WTC11 (cell line): Measurements from ENCODE around the gene VGLL3. TPM values are rescaled to one million over a fixed set of nuclear protein-coding genes. Genes with fewer than 3 reads are reported as not detected.

Experiments used
- ATAC-seq: fragments of 200-7000 bp; cut with Tn5 transposase; 2 replicates; pipeline ENCODE4 v1.10.0; 2021; ENCODE audit warnings: mild to moderate bottlenecking, moderate library complexity
- CTCF ChIA-PET: fragments of 300-600 bp; sonication (Branson Sonifier 250); formaldehyde crosslinking; loops from one replicate; lab custom pipeline; 2021; ENCODE audit warnings: antibody characterized with exemption; lab: Charles Lee
- POLR2A ChIA-PET: fragments of 350-600 bp; sonication (Branson Sonifier 250); formaldehyde crosslinking; loops from one replicate; lab custom pipeline; 2021; ENCODE audit warnings: antibody characterized with exemption; lab: Charles Lee
- DNase-seq: peaks from one replicate; pipeline ENCODE4 v3.0.0; 2021; ENCODE audit warnings: low spot score
- H3K27ac Mint-ChIP-seq: 2 replicates; pipeline ENCODE4 v1.8.0; 2021; ENCODE audit warnings: mixed read lengths
- H3K27me3 Mint-ChIP-seq: 2 replicates; pipeline ENCODE4 v1.8.0; 2021; ENCODE audit warnings: low read depth, mild to moderate bottlenecking, moderate library complexity, mixed read lengths
- H3K36me3 Mint-ChIP-seq: 2 replicates; pipeline ENCODE4 v1.8.0; 2021; ENCODE audit warnings: mixed read lengths
- H3K4me1 Mint-ChIP-seq: 2 replicates; pipeline ENCODE4 v1.8.0; 2022; ENCODE audit warnings: mixed read lengths
- H3K4me3 Mint-ChIP-seq: 2 replicates; pipeline ENCODE4 v1.8.0; 2021; ENCODE audit warnings: mild to moderate bottlenecking, moderate library complexity, mixed read lengths
- H3K9me3 Mint-ChIP-seq: 2 replicates; pipeline ENCODE4 v1.8.0; 2021; ENCODE audit warnings: mixed read lengths
- AR ChIP-seq: fragments of 250-450 bp; sonication (Bioruptor Pico); IDR thresholded peaks from 2 replicates; pipeline ENCODE4 v1.9.0; 2021; ENCODE audit warnings: mild to moderate bottlenecking
- E2F5 ChIP-seq: sonication (generic); formaldehyde crosslinking; IDR thresholded peaks from 2 replicates; pipeline ENCODE4 v1.8.1; 2022; ENCODE audit warnings: mild to moderate bottlenecking, moderate library complexity, missing genetic modification reagents
- ESRRA ChIP-seq: sonication (generic); formaldehyde crosslinking; IDR thresholded peaks from 2 replicates; pipeline ENCODE4 v1.8.1; 2022; ENCODE audit warnings: mild to moderate bottlenecking, missing genetic modification reagents, borderline replicate concordance
- FOXP1 ChIP-seq: sonication (generic); formaldehyde crosslinking; IDR thresholded peaks from 2 replicates; pipeline ENCODE4 v1.8.0; 2022; ENCODE audit warnings: missing genetic modification reagents, mild to moderate bottlenecking, moderate library complexity, borderline replicate concordance
- HMGA2 ChIP-seq: fragments of 250-450 bp; sonication (Bioruptor Pico); IDR thresholded peaks from 2 replicates; pipeline ENCODE4 v1.4.0; 2021; ENCODE audit warnings: mild to moderate bottlenecking, moderate library complexity
- HMGXB4 ChIP-seq: sonication (generic); formaldehyde crosslinking; IDR thresholded peaks from 2 replicates; pipeline ENCODE4 v1.8.1; 2023; ENCODE audit warnings: mild to moderate bottlenecking, moderate library complexity, missing genetic modification reagents
- NFATC4 ChIP-seq: fragments of 250-450 bp; sonication (Bioruptor Pico); IDR thresholded peaks from 2 replicates; pipeline ENCODE4 v1.9.0; 2021; ENCODE audit warnings: mild to moderate bottlenecking
- RORB ChIP-seq: fragments of 250-450 bp; sonication (Bioruptor Pico); IDR thresholded peaks from 2 replicates; pipeline ENCODE4 v1.9.0; 2021; ENCODE audit warnings: mild to moderate bottlenecking
- SOX15 ChIP-seq: fragments of 250-450 bp; sonication (Bioruptor Pico); IDR thresholded peaks from 2 replicates; pipeline ENCODE4 v1.9.0; 2021; ENCODE audit warnings: mild to moderate bottlenecking
- SP1 ChIP-seq: sonication (generic); formaldehyde crosslinking; conservative IDR thresholded peaks from 2 replicates; pipeline ENCODE4 v1.8.1; 2022; ENCODE audit warnings: missing genetic modification reagents
- USF1 ChIP-seq: sonication (generic); formaldehyde crosslinking; IDR thresholded peaks from 2 replicates; pipeline ENCODE4 v1.8.0; 2022; ENCODE audit warnings: mild to moderate bottlenecking, missing genetic modification reagents
- USF2 ChIP-seq: sonication (generic); formaldehyde crosslinking; IDR thresholded peaks from 2 replicates; pipeline ENCODE4 v1.8.1; 2023; ENCODE audit warnings: mild to moderate bottlenecking, missing genetic modification reagents, moderate library complexity
- ZBTB43 ChIP-seq: sonication (generic); formaldehyde crosslinking; IDR thresholded peaks from 2 replicates; pipeline ENCODE4 v1.8.1; 2023; ENCODE audit warnings: mild to moderate bottlenecking, missing genetic modification reagents
- ZMAT4 ChIP-seq: fragments of 250-450 bp; sonication (Bioruptor Pico); IDR thresholded peaks from 2 replicates; pipeline ENCODE4 v1.9.0; 2021; ENCODE audit warnings: mild to moderate bottlenecking
- ZNF219 ChIP-seq: sonication (generic); formaldehyde crosslinking; IDR thresholded peaks from 2 replicates; pipeline ENCODE4 v1.8.0; 2023; ENCODE audit warnings: missing genetic modification reagents, mild to moderate bottlenecking, borderline replicate concordance
- ZNF396 ChIP-seq: fragments of 250-450 bp; sonication (Bioruptor Pico); IDR thresholded peaks from 2 replicates; pipeline ENCODE4 v1.8.0; 2021; ENCODE audit warnings: mild to moderate bottlenecking, moderate library complexity, borderline replicate concordance
- ZNF512 ChIP-seq: sonication (generic); formaldehyde crosslinking; IDR thresholded peaks from 2 replicates; pipeline ENCODE4 v1.8.1; 2022; ENCODE audit warnings: missing genetic modification reagents, borderline replicate concordance
- total RNA-seq: library from RNA; stranded (reverse); gene quantifications from 3 replicates; pipeline ENCODE4 v1.2.3, GENCODE V29; 2021
- TF ChIP-seq, protein P1 (sequence below): fragments of 250-450 bp; sonication (Bioruptor Pico); IDR thresholded peaks from 2 replicates; pipeline ENCODE4 v1.8.0; 2021; ENCODE audit warnings: mild to moderate bottlenecking
- TF ChIP-seq, protein P2 (sequence below): sonication (generic); formaldehyde crosslinking; IDR thresholded peaks from 2 replicates; pipeline ENCODE4 v1.8.0; 2022; ENCODE audit warnings: mild to moderate bottlenecking, missing genetic modification reagents

Gene VGLL3
- total RNA-seq, 1 experiment from 2014 or later, result 10.4 TPM

- TF ChIP-seq RORB (CRISPR knock-in tag) (no peak), ESRRA (no peak), NFATC4 (no peak), ZMAT4 (no peak), HMGA2 (CRISPR knock-in tag) (no peak), HMGXB4 (CRISPR knock-in tag) (no peak), AR (no peak), ZNF396 (CRISPR knock-in tag) (no peak), ZBTB43 (CRISPR knock-in tag) (no peak), SP1 (CRISPR knock-in tag) (no peak), FOXP1 (CRISPR knock-in tag) (no peak), E2F5 (CRISPR knock-in tag) (no peak), ZNF512 (CRISPR knock-in tag) (no peak)
- TF ChIP-seq, protein P1, sequence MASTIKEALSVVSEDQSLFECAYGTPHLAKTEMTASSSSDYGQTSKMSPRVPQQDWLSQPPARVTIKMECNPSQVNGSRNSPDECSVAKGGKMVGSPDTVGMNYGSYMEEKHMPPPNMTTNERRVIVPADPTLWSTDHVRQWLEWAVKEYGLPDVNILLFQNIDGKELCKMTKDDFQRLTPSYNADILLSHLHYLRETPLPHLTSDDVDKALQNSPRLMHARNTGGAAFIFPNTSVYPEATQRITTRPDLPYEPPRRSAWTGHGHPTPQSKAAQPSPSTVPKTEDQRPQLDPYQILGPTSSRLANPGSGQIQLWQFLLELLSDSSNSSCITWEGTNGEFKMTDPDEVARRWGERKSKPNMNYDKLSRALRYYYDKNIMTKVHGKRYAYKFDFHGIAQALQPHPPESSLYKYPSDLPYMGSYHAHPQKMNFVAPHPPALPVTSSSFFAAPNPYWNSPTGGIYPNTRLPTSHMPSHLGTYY (CRISPR knock-in tag), result no peak
Observed at GRCh38 chr3:86989611-86990010, 1.3 kb downstream of the VGLL3 start (continued).

- H3K27me3 Mint-ChIP-seq, result peaks cover 20% of the 10 kb centered on the region
- no peaks in the 10 kb centered on the region for H3K36me3 Mint-ChIP-seq
- peaks cover 19% of the 10 kb centered on the region for H3K4me1 Mint-ChIP-seq
- no peak for DNase-seq
- CTCF ChIA-PET, result no interaction called here
- H3K9me3 Mint-ChIP-seq, result no peaks in the 10 kb centered on the region
- POLR2A ChIA-PET, result no interaction called here
- no peak for ATAC-seq
- peak overlapping the region; percentile 32; the same call in 1 of the 2 replicates for H3K4me3 Mint-ChIP-seq
- TF ChIP-seq SOX15 (CRISPR knock-in tag) (no peak), USF1 (CRISPR knock-in tag) (no peak), ZNF219 (no peak), USF2 (CRISPR knock-in tag) (no peak)
- TF ChIP-seq, protein P2, sequence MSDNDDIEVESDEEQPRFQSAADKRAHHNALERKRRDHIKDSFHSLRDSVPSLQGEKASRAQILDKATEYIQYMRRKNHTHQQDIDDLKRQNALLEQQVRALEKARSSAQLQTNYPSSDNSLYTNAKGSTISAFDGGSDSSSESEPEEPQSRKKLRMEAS (CRISPR knock-in tag), result no peak
- H3K27ac Mint-ChIP-seq, result no peak overlapping the region
Observed at GRCh38 chr3:86989006-86989405, 1.9 kb downstream of the VGLL3 start.
